ENCODE data around the gene NBL1. TPM values are rescaled to one million over a fixed set of nuclear protein-coding genes. Genes with fewer than 3 reads are reported as not detected.

The NBL1 gene
- total RNA-seq, 1 donor from 2014 or later, result 38.6 TPM

DNA sequence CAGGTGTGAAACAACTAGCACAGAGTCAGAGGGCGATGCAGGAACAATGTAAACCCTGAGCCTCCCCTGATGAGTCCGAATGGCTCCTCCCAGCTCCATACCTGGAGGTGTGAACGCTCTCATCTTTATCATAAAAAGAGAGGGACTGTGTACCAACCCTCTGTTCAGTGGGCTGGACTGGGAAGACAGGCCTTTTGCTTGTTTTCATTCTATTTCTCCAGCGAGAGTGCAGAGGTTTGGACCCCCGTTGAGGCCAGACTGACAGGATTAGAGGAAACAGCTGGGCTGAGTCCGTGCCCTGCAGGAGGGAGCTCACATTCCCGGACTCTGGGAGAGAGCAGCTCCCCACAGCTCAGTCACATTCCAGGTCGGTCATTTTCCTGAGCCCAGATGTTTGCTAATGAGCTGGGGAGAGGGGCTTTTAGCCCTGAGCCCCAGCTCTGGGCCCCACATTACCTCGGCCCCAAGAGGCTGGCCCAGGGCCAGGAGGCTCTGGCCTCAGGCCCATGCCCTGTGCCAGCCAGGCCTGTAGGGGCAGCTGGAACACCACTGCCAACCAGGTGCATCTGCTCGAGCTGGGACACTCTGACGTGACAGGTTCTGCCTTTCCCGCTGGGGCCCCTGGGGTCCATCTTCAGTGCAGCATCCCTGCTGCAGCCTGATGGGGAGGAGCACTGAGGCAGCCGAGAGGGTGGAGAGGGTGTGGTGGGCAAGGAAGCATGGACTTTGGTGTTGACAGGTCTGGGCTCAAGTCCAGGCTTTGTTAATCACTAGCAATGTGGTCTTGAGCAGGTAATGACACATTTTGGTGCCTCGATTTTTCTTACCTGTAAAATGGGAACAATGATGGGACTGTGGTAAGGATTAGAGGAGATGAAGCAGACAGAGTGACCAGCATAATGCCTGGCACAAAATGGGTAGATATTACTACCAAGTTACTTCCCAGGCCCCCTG lies 3.5 kb upstream of the NBL1 start:
- ATAC-seq (ENCODE audit: poor library complexity) (no peak), DNase-seq (no peak)
- intact Hi-C loops (cut with DNase I), result no loop called here

DNA sequence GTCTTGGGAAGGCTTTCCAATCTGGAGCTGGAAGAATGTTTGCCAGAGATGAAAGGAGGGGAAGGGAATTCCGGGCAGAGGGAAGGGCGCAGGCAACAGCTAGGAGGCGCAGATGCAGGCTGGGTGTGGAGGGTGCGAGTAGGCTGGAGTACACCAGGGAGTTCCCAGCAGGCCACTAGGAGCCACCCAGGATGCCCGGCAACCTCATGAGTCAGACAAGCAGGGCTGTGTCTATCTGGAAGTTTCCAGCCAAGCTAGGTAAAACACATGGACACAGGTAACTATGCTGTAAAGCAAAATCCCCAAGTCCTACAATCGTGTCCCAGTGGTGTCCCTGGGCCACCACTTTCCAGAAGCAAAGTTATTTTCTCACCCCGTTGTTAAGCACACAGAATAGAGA lies 990 bp upstream of the NBL1 start:
- no peak for ATAC-seq (ENCODE audit: poor library complexity)
- DNase-seq, result no peak
- intact Hi-C loops (cut with DNase I), result no loop called here

DNA sequence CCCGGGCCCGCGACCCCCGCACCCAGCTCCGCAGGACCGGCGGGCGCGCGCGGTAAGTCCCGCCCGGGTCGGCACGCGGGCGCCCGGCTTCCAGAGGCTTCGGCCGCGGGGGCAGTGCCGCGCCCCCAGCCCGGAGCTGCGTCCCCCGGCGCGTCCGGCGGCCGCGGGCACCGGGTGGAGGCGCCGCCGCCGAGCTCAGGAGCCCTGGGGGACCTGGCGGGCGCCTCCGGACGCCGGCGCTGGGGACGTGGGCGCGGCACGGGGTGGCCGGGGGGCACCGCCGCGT lies 227 bp downstream of the NBL1 start:
- intact Hi-C loops (cut with DNase I), result no loop called here
- no peak for DNase-seq
- ATAC-seq (ENCODE audit: poor library complexity), result peak; percentile 2

DNA sequence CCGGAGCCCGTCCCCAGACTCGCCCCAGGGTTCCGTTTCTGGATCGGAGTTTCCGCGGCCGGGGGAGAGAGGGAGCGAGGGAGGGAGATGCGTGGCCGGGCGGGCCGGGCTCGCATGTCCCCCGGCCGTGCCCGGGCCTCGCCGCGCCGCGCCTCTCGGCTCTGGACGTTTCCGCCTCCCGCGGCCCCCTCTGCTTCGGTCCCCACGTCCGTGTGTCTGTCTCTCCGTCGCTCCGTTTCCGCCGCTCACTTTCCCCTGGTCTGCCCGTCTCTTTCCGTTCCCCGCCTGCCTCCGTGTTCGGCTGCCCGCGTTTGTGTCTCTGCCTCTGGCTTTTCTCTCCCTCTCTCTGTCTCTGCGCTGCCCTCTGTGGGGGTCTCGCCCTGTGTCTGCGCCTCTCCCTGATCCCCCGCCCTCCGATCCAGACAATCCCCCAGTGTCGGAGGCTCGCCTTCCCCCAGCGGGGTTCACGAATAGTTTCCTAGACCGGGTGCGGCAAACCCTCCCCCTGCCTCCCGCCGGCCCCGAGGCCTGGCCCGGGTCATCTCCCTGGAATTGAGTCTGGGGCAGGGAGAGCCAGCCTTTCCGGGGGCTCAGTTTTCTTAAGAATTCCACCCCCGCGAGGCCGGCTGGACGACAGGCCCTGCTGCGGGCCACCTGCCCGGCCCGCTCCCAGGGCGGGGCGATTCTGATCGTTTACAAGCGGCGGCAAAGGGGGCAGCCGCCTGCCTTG lies 735 bp downstream of the NBL1 start:
- intact Hi-C loops (cut with DNase I), result loop anchor here (5.0 kb wide), 1 partner anchor 158 kb away; the partner anchor contains the start of gene CAPZB

DNA sequence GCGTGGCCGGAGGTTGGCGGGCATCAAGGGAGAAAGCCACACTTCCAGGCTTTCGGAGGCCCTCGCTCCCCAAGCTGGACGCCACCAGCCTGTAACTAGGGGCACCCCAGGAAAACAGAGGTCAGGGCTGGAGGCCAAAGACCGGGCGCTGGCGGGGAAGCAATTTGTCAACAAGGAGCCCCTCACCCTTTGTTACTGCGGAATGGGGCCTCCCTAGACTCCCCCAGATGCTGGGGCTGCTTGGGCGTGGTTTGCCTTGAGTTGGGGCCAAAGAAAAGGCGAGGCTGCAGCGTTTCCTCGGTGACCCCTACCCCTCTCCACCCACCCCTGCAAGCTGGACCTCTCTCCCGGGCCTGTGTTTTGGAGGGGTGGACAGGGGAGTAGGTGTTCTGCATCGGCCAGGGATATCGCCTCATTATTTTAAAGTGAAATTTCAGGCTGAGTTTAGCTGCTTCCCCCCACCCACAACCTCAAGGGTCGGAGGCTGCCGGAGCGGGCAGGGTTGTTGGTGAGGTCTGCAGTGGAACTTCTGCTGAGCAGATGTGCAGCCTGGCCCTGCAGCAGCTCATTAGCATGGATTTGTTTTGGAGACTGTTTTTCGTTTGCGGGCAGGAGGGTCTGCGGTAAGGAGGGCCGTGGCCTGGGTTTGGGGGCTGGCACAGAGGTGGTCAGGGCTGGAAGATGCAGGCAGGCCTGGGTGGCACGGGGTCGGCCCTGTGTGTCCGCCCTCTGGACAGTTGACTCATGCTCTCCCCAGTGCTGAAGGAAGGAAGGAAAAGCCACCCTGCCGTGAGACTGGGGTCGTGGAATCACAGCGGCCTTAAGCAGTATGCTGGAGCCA lies 1.5 kb downstream of the NBL1 start:
- ATAC-seq (ENCODE audit: poor library complexity) (no peak), DNase-seq (no peak)
- intact Hi-C loops (cut with DNase I), result loop anchor here (5.0 kb wide), 1 partner anchor 158 kb away; the partner anchor contains the start of gene CAPZB

More for the DNA sequence above, 735 bp downstream of the NBL1 start:
- ATAC-seq (ENCODE audit: poor library complexity) (peak; percentile 8), DNase-seq (no peak)

DNA sequence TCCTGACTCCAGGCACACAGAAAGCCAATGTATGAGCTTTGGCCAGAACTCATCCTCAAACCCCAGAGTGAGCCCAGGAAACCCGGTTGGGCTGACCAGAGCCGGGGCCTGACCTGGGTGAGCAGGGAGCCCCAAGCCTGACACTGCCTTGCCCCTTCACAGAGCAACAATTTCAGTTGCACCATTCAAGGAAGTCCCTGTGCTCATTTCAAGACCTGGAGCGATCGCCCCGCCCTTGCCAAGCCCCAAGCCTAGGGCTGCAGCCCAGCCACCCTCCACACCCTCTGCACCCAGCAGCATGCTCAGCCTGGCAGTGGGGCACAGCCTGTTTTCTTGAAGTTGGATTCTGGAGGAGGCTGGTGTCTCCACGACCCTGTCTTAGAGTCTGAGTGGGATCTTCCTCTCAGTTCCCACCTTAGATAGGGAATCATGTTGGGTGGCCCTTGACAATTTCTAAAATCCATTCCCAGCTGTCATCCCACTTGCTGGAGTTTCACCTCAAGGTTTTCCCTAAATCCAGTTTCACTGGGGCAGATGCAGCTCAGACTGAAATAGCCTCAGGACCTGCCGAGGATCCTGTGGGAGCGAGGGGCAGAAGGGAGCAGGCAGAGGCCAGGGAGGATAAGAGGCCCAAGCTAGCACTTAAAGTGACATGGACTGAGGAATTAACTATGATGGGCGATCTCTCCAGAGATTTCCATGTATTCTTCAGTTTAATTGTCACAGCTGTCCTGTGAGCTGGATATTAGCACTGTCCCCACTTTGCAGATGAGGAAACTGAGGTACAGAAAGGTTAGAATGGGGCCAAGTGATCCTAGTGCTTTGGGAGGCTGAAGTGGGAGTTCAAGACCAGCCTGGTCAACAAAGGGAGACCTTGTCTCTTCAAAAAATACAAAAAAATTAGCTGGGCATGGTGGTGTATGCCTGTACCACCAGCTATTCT lies 2.5 kb downstream of the NBL1 start:
- intact Hi-C loops (cut with DNase I), result loop anchor here (5.0 kb wide), 1 partner anchor 159 kb away; the partner anchor contains the start of gene CAPZB
- no peak for DNase-seq
- ATAC-seq (ENCODE audit: poor library complexity), result no peak

DNA sequence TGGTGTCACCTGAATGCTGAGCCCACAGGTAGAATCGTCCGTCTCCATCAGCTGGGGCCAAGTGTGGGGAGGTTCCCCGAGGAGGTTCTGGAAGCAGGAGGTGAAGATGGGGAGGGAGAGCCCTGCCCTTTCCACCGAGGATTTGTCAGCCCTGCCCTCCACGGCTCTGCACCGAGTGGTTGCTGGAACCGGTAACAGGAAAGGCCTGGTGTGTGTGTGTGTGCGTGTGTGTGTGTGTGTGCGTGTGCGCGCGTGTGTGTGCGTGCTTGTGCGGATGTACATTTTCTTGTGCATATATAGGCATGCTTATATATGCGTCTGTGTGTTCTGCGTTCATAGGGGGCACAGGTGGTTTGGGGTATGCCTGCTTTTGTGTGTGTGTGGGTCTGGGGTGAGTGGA lies 3.5 kb downstream of the NBL1 start:
- DNase-seq (no peak), ATAC-seq (ENCODE audit: poor library complexity) (no peak)
- intact Hi-C loops (cut with DNase I), result loop anchor here (5.0 kb wide), 1 partner anchor 160 kb away; the partner anchor contains the start of gene CAPZB

DNA sequence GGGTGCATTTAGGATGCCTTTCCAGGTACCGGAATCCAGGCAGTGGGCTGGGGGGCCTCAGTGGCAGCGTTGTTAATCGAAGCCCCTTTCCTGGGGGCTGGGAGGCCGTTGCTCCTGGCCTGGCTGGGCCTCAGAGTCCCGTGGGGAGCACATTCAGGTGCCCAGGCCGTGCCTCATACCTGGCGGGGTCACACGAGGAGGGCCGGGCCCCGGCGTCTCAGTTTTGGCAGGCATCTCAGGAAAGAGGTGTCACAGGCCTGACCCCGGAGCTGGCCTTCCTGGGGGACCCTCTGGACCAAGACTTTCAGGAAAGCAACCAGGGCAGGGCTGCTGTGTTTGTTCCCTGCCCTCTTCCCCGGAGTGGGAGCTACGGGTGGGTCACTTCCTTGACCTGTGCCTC lies 4.1 kb downstream of the NBL1 start:
- DNase-seq (no peak), ATAC-seq (ENCODE audit: poor library complexity) (no peak)
- intact Hi-C loops (cut with DNase I), result loop anchor here (5.0 kb wide), 1 partner anchor 161 kb away; the partner anchor contains the start of gene CAPZB

DNA sequence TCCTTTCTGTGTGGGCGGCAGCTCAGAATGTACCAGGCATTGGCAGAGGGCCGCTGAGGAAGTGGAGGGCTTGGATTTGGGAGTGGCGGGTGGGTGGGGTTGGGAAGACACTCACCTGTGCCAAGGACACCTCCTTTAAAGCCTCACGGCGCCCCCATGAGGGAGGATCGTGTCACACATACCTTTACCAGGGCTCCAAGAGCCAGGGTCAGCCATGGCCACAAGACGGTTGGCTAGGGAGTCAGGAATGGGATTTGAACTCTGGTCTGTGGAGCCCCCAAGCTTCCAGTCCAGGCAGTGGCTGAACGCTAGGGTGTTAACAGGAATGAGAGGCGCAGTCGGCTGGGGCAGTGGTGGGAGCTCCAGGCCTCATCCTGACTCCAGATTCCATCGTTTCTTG lies 4.6 kb downstream of the NBL1 start:
- ATAC-seq (ENCODE audit: poor library complexity) (no peak), DNase-seq (no peak)
- intact Hi-C loops (cut with DNase I), result loop anchor here (5.0 kb wide), 1 partner anchor 161 kb away; the partner anchor contains the start of gene CAPZB

DNA sequence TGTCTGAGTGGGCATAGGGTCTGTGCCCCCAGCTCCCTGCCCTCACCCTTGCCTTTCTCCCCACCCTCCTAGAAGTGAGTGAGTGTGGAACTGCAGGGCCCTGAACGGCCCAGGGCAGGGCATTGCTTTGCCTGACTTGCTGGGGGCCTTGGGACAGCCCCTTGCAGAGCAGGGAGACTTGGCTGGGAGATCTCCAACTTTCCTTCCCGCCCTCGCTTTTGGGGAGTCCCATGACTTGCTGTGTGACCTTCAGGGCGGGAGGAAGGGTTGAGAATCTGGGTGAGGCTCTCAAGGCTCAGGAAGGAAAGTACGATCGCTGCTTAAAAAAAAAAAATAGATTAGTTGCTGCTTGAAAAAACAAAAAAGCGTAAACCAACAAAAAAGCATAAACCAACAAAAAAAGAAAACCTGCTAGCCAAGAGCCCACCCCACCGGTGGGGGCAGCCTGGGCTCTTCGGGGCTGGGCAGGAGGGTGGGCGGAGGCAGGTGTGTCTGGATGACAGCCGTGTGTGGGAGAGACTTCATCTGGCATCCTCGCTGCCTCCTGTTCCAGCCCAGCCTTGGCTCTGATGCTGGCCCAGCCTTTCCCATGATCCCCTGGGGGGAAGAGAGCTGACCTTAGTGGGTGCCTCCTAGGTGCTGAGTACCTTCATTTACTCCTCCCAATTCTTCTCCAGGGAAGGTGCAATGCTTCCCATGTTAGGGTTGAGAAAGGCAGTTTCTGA lies 6.5 kb downstream of the NBL1 start:
- intact Hi-C loops (cut with DNase I), result loop anchor here (2.0 to 5.0 kb wide), 2 partner anchors 260 to 308 kb away; no protein-coding TSS in a partner anchor
- DNase-seq (no peak), ATAC-seq (ENCODE audit: poor library complexity) (peak; percentile 24)

DNA sequence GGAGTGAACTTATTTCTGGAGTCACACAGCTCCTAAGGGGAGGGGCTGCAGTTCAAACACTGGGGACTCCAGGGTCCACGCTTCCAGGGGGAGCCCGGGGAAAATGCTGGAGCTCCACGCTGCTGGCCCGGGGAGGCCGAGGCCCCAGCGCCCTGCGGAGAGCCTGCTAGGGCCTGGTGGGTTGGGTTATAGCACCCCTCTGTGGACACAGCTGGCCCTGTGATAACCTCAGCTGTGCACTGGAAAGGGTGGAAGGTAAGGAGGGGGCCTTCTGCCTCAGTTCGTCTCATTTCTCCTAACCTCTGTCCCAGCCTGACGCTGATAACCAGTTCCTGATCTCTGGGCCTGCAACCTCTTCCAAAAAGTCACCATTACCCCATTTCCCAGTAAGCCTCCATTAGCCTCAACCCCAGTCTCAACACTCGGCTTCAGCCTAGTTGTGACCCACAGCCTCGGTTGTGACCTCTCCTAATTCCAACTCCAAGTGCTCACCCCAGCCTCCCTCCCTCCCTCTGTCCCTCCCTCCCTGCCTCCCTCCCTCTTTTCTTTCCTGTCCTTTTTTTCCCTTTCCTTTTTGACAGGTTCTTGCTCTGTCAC lies 7.1 kb downstream of the NBL1 start:
- peak; percentile 74 for DNase-seq
- intact Hi-C loops (cut with DNase I), result loop anchor here (2.0 to 5.0 kb wide), 2 partner anchors 260 to 309 kb away; no protein-coding TSS in a partner anchor
- peak; percentile 85 for ATAC-seq (ENCODE audit: poor library complexity)

DNA sequence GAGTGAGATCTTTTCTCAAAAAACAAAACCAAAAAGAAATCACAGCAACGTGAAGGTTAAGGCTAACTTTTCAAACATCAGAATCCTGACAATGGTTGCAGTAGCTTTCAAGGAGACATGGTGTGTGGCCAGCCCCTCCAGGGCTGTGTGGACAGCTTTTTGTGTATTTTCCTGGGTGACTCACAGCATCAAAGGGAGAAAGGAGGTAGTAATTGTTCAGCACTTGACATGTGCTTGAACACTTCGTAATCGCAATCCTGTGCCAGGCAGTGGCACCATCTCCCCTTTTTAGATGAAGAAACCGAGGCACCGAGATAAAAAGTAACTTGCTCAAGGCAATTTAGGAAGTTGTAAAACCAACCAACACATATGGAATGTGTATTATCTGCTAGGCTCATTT lies 10.3 kb downstream of the NBL1 start:
- DNase-seq (no peak), ATAC-seq (ENCODE audit: poor library complexity) (no peak)
- intact Hi-C loops (cut with DNase I), result loop anchor here (5.0 kb wide), 1 partner anchor 312 kb away; no protein-coding TSS in a partner anchor

DNA sequence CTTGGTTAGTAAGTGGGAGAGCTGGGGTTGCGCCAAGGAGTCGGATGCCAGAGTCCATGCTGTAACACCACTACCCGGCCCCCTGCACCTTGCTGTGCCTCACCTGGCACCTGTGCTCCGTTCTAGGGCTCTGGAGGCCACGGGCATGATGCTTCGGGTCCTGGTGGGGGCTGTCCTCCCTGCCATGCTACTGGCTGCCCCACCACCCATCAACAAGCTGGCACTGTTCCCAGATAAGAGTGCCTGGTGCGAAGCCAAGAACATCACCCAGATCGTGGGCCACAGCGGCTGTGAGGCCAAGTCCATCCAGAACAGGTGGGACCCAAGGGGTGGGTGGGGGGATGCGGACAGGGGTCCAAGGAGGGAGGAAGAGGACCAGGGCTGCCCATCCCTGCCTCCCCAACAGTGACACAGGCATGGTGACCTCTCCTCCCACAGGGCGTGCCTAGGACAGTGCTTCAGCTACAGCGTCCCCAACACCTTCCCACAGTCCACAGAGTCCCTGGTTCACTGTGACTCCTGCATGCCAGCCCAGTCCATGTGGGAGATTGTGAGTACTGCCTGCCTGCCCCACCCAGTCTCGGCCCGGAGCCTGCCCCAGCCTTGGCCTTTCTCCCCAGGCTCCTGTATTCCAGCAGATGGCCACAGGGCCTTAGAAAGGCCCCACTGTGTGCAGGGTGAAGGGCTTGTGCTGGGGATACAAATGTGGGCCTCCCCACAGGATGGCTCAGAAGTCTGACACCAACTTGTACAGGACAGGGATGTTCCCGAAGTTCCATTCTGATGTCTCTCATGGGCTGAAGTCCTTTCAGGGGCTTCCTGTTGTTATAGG lies 11.0 kb downstream of the NBL1 start:
- ATAC-seq (ENCODE audit: poor library complexity) (no peak), DNase-seq (no peak)
- intact Hi-C loops (cut with DNase I), result loop anchor here (5.0 kb wide), 1 partner anchor 313 kb away; no protein-coding TSS in a partner anchor

DNA sequence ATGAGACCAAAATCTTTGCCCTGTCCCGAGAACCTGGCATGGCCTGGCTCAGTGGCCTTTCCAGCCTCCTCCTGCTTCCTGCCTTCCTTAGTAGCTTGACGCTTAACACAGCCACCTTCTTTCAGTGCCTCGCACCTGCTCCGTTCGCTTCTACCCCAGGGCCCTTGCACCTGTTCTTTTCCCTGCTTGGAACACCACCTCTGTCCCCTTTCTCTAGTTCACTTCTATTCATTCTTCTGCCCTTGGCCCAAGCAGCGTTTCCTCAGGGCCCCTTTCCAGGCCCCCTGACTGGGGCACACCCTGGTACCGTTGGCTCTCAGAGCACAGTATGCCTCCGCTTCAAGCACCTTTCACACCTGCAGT lies 11.6 kb downstream of the NBL1 start:
- no peak for DNase-seq
- no peak for ATAC-seq (ENCODE audit: poor library complexity)
- intact Hi-C loops (cut with DNase I), result no loop called here

DNA sequence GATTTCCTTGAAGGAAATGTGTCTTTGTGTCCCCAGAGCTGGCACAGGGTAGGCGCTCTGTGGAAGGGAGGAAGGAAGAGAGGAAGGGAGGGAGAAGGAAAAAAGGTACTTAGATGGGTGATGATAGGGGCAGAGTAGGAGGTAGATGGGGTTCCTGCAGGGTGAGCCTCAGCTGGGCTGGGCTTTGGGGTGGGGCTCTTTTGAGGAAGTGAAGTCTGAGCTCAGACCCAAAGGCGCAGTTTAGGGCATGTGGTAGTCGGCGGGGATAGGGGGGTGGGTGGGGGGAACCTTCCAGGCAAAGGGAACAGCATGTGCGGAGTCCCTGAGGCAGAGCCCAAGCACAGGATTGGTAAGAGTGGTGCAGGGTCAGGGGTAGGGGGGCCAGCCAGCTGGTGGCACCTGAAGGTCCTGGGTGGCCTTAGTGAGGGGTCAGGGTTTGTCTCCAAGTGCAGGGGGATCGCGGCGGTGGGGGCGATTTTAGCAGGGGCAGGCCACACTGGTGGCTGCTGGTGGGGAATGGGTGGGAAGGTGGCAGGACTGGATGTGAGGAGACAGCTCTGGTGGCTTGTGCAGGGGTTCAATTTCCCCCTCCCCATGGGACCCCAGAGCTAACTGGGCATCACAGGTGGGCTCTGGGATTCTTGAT lies 12.1 kb downstream of the NBL1 start:
- intact Hi-C loops (cut with DNase I), result no loop called here

More for the DNA sequence above, 12.1 kb downstream of the NBL1 start:
- no peak for ATAC-seq (ENCODE audit: poor library complexity)
- DNase-seq, result no peak

Data from Right ventricle myocardium superior (tissue), 1 donor.